HG03196 (cell line): Measurements from ENCODE around the gene FAAH.

Source experiments
- ATAC-seq: cut with Tn5 transposase; IDR thresholded peaks from one replicate; pipeline ENCODE4 v1.9.1; 2021; ENCODE audit not compliant: unreplicated experiment

Gene FAAH

GRCh38 chr1:46449223-46450159, 55.4 kb downstream of the FAAH start:
- no peak for ATAC-seq

- ATAC-seq, result no peak
Observed at GRCh38 chr1:46450160-46450517, 56.0 kb downstream of the FAAH start.

GRCh38 chr1:46451948-46452930, 58.1 kb downstream of the FAAH start:
- no peak for ATAC-seq

- no peak for ATAC-seq
Observed at GRCh38 chr1:46452931-46453325, 58.8 kb downstream of the FAAH start.

- ATAC-seq, result no peak
Observed at GRCh38 chr1:46453449-46453848, 59.3 kb downstream of the FAAH start.

GRCh38 chr1:46455951-46456350, 61.8 kb downstream of the FAAH start:
- no peak for ATAC-seq

GRCh38 chr1:46456411-46456963, 62.4 kb downstream of the FAAH start:
- ATAC-seq, result no peak

GRCh38 chr1:46457178-46457577, 63.1 kb downstream of the FAAH start:
- no peak for ATAC-seq

- ATAC-seq, result no peak
Observed at GRCh38 chr1:46458190-46458589, 64.1 kb downstream of the FAAH start.

GRCh38 chr1:46458846-46459245, 64.7 kb downstream of the FAAH start:
- ATAC-seq, result no peak

GRCh38 chr1:46459315-46459714, 65.2 kb downstream of the FAAH start:
- no peak for ATAC-seq

GRCh38 chr1:46461017-46461808, 67.1 kb downstream of the FAAH start:
- no peak for ATAC-seq

GRCh38 chr1:46461809-46462448, 67.8 kb downstream of the FAAH start:
- ATAC-seq, result no peak
